NCI-H748 (cell line): ENCODE data around the gene FILIP1L.

Experiments
- DNase-seq: peaks from one replicate; lab custom pipeline; 2025; ENCODE audit not compliant: unreplicated experiment; lab: John Stamatoyannopoulos, UW

Gene FILIP1L

DNA sequence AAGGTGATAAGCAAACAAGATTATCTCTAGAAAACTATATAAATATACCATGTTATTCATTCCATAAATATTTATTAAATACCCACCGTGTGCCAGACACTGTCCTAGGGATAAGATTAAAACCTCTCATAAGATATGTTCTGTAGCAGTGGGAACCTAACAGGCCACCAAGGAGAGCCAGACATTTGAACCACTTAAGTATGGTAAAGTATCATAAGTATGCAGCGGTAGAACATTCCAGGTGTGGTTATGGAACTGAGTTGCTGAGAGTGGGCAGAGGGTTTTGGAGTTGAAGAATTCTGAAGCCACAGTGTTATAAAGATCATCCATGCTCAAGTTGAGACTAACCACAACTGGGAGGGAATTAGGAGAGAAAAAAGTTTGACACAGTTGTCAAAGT, 14.7 kb downstream of the FILIP1L start:
- no peak for DNase-seq

DNA sequence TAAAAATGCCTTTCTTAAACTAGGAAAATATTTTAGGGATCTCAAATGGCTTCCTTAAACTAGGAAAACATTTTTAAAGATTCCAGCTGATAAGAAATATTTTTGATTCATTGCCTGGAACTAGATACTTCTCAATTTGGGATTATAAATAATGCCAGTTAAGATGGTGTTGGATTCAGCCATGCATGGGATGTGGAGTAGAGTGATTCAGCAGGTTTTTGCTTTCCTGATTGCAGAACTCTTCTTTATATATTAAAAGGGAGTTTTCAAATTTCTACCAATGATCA, 15.6 kb downstream of the FILIP1L start:
- no peak for DNase-seq

DNA sequence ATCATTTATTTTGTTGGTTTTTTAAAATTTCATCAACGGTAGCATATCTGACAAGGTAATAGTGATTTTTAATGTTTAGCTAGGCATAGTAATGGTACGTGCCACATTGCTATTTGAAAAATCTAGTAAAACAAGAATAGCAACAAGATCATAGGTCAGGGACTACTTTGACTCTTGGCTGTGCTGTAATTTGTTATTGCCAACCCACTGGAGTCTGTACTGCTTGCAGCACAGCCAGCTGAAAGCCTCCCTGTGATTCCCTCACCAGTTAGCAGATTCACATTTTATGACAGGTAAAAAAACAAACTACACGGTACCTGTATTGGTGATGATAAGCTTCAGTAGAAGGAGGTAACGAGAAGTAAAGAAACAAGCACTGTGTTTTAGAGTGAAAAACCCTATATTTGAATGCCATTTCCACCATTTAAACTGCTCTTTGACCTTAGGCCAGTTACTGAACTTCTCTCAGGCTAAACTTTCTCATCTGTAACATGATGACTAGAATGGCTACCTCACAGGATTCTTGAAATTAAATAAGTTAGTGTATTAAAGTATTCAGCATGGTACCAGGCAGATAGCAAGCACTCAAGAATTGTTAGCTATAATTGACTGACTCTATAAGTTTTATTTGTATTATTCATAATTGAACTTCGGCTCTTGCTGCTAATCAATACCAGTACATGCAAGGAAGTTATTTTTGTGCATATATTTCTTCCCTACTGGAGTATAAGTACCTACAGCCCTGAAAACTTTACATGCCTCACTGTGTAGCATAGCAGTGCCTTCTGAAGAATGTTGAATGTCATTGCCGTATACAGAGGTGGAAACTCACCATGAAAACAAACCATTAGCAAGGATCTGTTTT, 16.1 kb downstream of the FILIP1L start:
- DNase-seq = no peak

DNA sequence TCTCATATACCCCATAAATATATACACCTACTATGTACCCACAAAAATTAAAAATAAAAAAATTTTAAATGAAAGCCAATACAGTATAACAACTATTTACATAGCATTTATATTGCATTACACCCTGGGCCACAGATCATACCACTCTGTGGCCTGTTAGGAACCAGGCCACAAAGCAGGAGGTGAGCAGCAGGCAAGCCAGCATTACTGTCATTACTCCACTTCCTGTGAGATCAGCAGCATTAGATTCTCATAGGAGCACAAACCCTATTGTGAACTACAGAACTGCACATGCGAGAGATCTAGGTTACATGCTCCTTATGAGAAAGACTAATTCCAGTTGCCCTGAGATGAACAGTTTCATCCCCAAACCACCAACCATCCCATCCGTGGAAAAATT, 17.4 kb downstream of the FILIP1L start:
- DNase-seq = peak; percentile 3

DNA sequence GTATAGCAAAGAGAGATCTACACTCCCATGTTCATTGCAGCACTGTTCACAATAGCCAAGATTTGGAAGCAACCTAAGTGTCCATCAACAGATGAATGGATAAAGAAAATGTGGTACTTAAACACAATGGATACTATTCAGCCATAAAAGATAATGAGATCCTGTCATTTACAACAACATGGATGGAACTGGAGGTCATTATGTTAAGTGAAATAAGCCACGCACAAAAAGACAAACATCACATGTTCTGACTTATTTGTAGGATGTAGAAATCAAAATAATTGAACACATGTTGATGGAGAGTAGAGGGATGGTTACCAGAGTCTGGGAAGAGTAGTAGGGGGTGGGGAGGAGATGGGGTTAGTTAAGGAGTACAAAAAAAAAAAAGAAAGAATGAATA, 18.0 kb downstream of the FILIP1L start:
- peak; percentile 74 for DNase-seq

DNA sequence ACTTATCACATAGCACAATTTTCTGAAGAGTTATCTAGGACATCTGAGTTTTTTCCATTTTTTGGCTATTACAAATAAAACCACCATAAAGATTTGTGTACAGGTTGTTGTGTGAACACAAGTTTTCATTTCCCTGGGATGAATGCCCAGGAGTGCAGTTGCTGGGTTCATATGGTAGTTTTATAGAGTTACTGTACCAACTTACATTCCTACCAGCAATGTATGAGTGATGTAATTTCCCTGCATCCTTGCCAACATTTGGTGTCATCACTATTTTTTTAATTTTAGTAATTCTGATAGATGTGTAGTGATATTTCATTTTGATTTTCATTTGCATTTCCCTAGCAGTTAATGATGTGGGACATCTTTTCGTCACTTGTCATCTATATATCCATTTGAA, 20.5 kb downstream of the FILIP1L start:
- no peak for DNase-seq

DNA sequence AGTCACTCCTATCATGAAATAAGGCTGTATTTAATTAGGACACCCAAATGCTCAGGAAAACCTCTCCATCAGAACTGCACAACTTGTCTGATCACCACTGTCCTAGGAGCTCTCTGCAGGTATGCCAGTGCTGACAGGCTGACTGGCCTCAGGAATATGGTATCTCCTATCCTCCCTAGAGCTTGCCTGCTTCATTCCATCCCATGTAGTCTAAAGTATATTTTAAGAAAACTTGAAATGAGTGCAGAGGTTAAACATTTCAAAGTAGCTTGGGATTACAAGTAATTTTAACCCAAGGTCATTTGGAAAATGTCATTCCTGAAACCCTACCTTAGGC, 23.7 kb downstream of the FILIP1L start:
- DNase-seq = no peak

DNA sequence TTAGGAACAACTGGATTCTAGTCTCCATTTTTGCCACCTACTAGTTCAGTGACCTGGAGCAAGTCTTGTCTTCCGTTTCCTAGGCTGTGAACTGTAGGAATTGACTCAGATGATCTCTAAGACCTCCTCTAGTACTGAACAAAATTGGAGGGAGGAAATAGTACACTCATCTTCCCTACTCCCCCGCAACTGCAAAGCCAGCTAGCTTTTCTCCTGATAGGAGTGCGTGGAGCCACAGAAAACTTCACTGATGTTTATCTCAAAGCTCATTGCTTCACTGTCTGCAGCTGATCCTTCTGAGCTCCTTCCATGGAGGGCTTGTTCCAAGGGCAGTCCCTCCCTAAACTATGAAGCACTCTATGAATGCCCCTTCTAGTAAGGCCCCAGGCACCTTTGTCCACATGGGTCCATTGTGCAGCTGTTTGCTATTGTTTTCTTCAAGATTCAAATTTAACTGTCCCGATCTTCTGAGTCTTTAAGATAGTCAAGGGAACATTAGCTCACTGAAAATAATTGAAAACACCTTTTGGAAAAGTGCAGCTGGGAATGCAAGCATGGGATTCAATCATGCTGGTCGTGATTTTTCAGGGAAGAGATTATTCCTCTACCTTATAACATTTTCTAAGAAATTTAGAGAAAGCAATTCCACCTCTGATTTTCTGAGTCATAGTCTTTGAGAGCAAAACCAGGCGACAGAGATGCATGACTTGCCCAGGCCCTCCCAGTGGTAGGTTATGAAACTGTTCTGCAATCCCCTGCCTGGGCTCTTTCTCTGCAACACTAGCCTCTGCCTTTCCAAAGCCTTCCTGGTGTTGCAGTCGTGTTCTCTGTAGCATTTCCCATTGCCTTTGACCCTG, 24.3 kb downstream of the FILIP1L start:
- DNase-seq = no peak

DNA sequence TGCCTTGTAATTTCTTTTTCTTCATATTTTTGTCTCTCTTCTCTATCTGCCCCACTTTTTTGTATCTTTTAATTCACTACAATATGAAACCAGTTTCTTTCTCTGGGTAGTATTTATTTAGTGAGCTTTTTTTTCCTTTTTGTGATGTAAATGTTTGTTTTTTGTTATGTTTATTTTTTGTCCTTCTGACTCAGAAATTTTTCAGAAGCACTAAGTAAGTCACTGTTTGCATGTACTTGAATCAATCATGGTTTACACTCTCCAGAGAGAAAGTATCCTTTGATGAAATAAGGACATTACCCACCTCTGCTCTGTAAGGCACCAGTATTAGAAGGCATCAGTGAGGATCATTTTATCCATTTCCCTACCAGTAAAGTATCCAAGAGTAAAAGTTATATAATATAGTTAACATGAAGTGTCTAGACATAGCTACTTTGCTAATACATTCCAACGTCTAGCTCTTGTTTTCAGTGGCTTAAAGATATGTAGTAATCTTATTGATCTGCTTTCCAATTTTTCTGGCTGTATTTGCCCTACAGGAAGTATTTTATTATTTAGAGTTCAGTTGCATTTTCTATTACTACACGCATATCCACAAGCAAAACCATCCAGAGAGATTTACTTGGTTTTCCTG, 25.4 kb downstream of the FILIP1L start:
- DNase-seq = no peak

DNA sequence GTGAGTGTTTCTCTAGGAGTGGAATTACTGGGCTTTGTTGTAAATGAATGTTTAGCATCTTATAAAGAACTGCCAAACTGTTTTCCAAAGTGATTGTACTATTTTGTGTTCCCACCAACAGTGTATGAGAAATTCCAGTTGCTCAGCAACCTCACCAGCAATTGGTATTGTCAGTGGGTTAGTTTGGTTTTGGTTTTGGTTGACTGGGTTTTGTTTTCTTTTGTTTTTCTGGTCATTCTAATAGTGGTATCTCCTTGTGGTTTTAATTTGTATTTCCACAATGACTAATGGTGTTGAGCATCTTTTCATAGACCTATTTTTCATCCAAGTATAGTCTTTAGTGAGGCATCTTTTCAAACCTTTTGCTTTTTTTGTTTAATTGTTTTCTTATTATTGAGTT, 27.1 kb downstream of the FILIP1L start:
- DNase-seq = peak; percentile 3

DNA sequence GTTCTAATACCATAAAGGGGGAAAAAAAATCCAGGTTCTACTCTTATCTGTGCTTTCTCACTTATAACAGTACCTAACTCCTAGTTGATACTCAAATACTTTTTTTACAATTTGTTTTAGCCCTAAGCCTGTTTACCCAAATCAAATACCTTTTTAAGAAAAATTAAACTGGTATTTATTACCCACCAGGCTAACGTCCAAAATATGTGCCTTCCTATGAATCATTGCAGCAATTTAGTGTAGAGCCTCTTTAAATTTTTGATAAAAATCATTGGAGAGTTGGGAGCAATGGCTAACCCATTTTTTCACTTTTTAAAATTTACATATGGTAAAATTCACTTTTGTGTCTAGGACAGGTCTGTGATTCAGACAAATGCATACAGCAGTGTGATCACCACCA, 27.9 kb downstream of the FILIP1L start:
- DNase-seq = no peak

DNA sequence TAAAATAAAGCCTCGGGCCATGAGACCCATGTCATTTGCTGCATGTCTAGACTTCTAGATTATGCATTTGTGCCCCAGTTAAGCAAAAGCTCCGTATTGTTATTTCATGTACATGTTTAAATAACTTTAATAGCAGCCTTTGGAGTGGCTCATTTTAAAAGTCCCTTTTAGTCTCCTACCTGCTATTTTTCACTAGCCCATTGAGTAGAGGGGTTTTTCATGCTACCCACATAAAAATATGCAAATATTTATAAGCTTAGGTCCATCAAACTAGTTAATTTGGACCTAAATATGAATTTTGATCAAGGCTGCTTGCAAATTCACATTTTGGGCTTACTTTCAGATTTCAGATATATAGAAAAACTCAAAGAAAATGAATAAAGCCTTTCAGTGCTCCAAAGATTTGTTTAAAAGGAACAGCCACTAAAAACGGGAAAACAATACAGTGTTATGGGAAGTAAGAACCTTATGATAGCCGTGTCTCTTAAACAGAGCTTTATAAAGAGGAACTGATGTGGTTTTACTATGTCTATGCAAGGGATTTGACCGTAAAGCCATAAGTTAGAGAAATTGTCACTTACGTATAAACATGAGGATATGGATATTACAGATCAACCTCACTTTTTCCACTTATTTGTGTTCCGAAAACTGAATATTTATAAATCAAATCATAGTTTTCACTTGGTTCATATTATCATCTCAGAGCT, 30.0 kb downstream of the FILIP1L start:
- DNase-seq = no peak

DNA sequence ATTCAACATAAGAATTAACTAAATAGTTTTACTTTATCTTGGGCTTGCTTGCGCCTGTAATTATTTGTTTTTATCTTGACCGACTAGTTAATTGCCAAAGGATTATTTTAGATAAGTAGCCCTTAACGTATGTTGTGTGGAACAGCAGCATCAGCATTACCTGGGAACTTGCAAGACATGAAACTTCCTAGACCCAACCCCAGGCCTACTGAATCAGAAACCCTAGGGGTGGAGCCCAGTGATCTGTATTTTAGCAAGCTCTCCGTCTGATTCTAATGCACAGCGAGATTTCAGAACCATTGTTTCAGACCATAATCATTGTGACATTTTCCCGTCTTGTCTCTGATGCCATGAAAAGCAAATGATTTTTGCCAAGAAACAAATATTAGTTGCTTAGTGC, 31.1 kb downstream of the FILIP1L start:
- no peak for DNase-seq

DNA sequence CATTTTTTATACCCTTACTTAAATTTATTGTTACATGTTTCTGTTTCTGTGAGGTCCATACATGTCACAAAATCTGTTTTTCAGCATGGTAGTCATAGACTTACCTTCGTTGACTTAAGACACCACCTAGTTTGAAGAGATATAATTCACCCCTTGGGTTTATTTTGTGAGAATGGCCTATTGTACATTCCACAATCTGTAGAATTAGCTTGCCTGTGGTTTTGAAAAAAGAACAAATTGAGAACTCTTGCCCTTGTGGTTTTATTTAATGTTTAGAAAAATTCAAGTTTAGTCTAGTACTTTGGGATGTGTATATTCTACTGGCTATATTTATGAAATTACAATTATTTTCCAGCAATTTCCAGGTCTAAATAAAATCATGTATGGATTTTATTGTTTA, 31.6 kb downstream of the FILIP1L start:
- DNase-seq = no peak

DNA sequence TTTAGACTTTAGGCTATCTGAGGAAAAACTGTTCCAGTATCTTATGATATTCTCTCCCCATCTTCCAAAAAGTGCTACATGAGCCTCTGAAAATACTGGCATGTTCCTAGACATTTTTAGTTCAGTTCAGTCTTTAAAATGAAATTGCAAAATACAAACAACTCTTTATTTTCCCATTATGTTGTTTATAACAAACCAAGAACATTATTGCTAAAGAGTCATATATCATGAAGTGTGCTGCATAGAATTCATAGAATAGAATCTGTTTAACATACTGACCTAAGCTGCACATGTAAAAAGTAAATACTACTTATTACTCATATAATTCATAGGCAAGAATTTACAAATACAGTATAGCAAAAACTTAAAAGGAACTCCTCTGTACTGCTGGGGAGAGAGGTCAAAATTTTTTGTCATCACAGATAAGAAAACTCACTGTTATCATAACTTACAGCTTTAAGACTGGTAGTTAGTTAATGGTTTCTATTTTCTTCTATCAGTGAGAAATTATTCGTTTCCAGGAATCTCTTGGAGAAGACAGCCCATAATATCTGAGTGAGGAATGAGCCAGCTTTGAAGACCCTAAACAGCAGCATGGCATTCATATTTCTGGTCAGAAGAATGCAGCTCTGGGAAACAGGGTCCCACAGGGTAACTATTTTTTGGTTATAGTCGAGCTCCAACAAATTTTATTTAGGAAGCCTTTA, 32.2 kb downstream of the FILIP1L start:
- no peak for DNase-seq

DNA sequence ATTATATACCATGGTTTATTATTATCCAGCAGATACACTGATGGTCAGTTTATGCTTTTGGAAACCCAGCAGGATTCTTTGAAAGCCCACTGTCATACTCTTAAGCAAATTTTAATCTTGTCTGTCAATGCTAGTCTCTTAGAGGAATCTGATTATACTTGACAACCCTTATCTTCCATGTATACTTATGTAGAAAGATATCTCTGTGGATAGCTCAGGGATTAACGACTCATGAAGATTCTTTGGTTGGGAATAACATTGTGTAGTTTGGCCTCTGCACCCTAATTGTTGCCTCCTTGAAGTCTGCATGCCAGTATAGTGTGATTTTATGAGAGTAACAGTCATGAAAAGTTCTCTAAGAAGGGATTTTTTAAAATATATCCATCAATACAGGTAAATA, 33.0 kb downstream of the FILIP1L start:
- DNase-seq = no peak

DNA sequence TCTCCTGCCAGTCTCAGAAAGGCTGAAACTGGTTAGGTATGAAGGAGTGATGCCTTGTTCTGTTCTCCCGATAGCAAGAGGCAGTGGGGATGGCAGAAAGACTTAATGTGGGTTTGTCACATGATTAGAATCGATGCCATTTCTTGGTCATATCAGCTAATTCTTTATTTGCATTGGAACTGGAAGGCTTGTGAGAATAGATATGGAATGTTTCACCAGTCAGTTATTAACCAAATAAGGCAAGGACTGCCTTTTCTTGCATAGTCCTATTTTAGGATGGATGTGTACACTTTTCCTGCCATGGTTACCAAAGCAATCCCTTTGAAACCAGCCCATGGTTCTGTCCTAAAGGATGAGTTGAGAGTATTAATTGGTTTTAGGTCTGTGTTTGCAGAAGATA, 33.7 kb downstream of the FILIP1L start:
- no peak for DNase-seq

DNA sequence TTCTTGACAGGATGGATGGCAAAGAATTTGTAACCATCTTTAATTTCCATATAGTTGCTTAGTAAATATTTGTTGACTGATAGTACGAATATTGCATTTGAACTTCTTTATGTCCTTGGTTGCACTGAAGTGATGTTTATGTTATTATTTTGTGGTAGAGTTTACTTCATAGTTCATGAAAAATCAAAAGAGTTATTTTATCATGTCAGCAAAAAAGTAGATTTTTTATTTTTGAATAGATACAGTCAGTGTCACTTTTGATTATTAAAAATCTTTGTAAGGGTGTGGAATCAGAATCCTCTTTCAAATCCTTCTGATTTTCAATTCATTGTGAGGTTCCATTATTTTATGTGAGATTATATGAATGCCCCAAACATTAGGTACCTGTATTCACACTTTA, 35.0 kb downstream of the FILIP1L start:
- DNase-seq = no peak

DNA sequence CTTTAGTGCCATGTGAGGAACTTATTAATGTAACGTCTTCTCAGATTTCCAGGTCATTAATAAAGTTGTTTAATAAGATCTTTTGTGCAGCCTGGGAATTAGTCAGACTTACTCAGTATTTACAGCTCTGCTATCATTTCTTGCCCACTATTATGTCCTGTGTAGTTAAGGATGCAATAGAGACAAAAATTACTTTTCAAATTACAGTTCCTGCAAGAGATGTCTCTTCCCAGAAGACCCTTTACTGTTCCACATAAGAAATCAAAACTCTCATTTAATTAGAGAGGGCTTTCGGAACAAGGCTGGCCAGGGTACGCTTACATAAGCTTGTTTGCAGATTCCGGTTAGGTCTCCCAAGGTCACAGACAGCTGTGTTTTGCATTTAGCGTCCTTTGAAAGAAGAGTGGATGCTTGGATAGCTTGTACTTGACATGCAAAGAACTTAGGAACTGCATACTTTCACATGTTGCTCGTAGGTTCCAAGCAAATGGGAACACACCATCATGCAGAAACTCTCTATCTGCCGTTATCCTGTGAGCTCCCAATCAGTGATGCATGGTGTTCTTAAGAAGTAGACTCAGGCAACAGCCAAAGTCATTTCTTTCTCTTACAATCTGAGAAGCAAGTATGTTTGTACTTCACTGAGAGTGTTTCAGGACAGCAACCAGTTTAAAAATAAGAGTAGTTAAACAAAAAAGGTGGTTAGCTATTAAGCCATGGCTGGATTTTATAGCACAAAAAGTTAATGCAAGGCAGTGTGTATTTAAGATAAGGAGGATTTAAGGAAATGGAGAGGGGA, 37.4 kb downstream of the FILIP1L start:
- DNase-seq = no peak
